HepG2 (cell line): ENCODE data around the gene CXCR5. TPM values are rescaled to one million over a fixed set of nuclear protein-coding genes. Genes with fewer than 3 reads are reported as not detected.

Experiments
- ATAD3A ChIP-seq: sonication (generic); formaldehyde crosslinking; IDR thresholded peaks from 2 replicates; pipeline ENCODE4 v1.4.0; 2020; ENCODE audit warnings: missing genetic modification reagents
- ELF1 ChIP-seq: sonication (generic); formaldehyde crosslinking; IDR thresholded peaks from 2 replicates; pipeline ENCODE4 v1.4.0; 2020; ENCODE audit warnings: missing genetic modification reagents
- FOSL2 ChIP-seq: sonication (generic); formaldehyde crosslinking; IDR thresholded peaks from 2 replicates; pipeline ENCODE4 v1.4.0; 2020; ENCODE audit warnings: missing genetic modification reagents
- SIN3A ChIP-seq: IDR thresholded peaks from 2 replicates; pipeline ENCODE4 v1.6.1; 2011; ENCODE audit warnings: low read depth, mild to moderate bottlenecking, control low read depth, low read length, borderline replicate concordance
- TAF1 ChIP-seq: sonication (generic); formaldehyde crosslinking; IDR thresholded peaks from 2 replicates; pipeline ENCODE4 v1.4.0; 2020; ENCODE audit warnings: missing genetic modification reagents
- YEATS4 ChIP-seq: sonication (generic); formaldehyde crosslinking; IDR thresholded peaks from 2 replicates; pipeline ENCODE4 v1.4.0; 2020; ENCODE audit warnings: missing genetic modification reagents, borderline replicate concordance
- ZNF589 ChIP-seq: sonication (generic); formaldehyde crosslinking; conservative IDR thresholded peaks from 2 replicates; pipeline ENCODE4 v1.8.0; 2022; ENCODE audit warnings: mild to moderate bottlenecking, moderate library complexity, missing genetic modification reagents
- ZNF652 ChIP-seq: IDR thresholded peaks from 2 replicates; pipeline ENCODE4 v1.6.1; 2016; ENCODE audit warnings: low read depth, borderline replicate concordance
- ZSCAN29 ChIP-seq: sonication (generic); formaldehyde crosslinking; conservative IDR thresholded peaks from 2 replicates; pipeline ENCODE4 v1.4.0; 2020; ENCODE audit warnings: mild to moderate bottlenecking, missing genetic modification reagents
- polyA plus RNA-seq, 8 experiments: library from polyadenylated mRNA; depleted of rRNA in 3 of 8; stranded (reverse) in 7 of 8; unstranded in 1 of 8; fragments of >200 nt; fragmentation: Illumina TruSeq in 4 of 8; extraction: Trizol in 4 of 8; gene quantifications; 2 replicates each; pipeline versions ENCODE4 v1.2.1 to v1.2.3, GENCODE V29; 2011 to 2016; ENCODE audit warnings: low read depth in 4 of 8, missing spikeins in 1 of 8, mixed read lengths in 1 of 8; ENCODE audit not compliant: insufficient read depth in 1 of 8
- total RNA-seq, 5 experiments: library from RNA; depleted of rRNA; stranded (reverse); fragments of >200 nt; fragmentation: Illumina TruSeq; extraction: Trizol; gene quantifications; 2 replicates each; pipeline ENCODE4 v1.2.3, GENCODE V29; 2016; ENCODE audit warnings: low read depth in 1 of 5
- TF ChIP-seq, protein P1 (sequence below): sonication (generic); formaldehyde crosslinking; IDR thresholded peaks from 2 replicates; pipeline ENCODE4 v1.4.0; 2020; ENCODE audit warnings: missing genetic modification reagents
- TF ChIP-seq, protein P2 (sequence below): fragments of 450-650 bp; IDR thresholded peaks from 2 replicates; pipeline ENCODE4 v1.6.1; 2017
- TF ChIP-seq, protein P3 (sequence below): sonication (generic); formaldehyde crosslinking; IDR thresholded peaks from 2 replicates; pipeline ENCODE4 v1.4.0; 2020; ENCODE audit warnings: missing genetic modification reagents
- TF ChIP-seq, protein P4 (sequence below): sonication (generic); formaldehyde crosslinking; IDR thresholded peaks from 2 replicates; pipeline ENCODE4 v1.4.0; 2020; ENCODE audit warnings: missing genetic modification reagents
- TF ChIP-seq, protein P5 (sequence below): sonication (generic); formaldehyde crosslinking; IDR thresholded peaks from 2 replicates; pipeline ENCODE4 v1.5.1; 2020; ENCODE audit warnings: missing genetic modification reagents, mild to moderate bottlenecking, borderline replicate concordance
- TF ChIP-seq, protein P6 (sequence below): sonication (generic); formaldehyde crosslinking; conservative IDR thresholded peaks from 2 replicates; pipeline ENCODE4 v1.8.0; 2022; ENCODE audit warnings: mild to moderate bottlenecking, moderate library complexity, missing genetic modification reagents

Gene CXCR5
- total and polyA plus RNA-seq, 2 of the 13 experiments (the other 11 are each of a cell fraction or from before 2014, with no cell fraction given): not detected

DNA sequence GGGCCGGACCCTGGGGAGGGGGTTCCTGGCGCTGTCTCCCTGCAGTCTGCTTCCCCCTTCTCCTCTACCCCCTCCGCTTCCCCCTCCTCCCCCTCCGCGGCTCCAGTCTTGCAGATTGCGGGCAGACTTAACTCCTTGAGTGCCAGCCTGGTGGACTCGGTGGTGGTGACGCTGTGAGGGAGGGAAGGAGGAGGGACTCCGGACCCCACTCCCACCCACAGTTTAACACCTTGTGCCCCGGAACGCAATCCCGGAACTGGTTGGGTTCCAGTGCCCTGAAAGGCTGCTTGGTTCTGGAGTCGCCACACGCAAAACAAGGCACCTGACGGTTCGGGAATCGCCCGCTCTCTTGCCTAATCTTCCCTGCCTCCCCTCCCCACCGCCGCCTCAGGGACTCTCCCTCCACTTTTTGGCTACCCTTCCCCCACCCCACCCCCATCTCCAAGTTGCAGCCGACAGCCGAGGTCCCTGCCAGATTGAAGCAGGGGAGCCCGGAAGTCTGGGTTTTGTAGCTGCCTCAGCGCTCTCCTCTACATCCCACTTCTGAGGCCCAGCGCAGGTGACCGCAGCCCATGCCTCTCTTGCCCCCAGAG, 45.9 kb downstream of the CXCR5 start (continued):
- TF ChIP-seq, protein P1, sequence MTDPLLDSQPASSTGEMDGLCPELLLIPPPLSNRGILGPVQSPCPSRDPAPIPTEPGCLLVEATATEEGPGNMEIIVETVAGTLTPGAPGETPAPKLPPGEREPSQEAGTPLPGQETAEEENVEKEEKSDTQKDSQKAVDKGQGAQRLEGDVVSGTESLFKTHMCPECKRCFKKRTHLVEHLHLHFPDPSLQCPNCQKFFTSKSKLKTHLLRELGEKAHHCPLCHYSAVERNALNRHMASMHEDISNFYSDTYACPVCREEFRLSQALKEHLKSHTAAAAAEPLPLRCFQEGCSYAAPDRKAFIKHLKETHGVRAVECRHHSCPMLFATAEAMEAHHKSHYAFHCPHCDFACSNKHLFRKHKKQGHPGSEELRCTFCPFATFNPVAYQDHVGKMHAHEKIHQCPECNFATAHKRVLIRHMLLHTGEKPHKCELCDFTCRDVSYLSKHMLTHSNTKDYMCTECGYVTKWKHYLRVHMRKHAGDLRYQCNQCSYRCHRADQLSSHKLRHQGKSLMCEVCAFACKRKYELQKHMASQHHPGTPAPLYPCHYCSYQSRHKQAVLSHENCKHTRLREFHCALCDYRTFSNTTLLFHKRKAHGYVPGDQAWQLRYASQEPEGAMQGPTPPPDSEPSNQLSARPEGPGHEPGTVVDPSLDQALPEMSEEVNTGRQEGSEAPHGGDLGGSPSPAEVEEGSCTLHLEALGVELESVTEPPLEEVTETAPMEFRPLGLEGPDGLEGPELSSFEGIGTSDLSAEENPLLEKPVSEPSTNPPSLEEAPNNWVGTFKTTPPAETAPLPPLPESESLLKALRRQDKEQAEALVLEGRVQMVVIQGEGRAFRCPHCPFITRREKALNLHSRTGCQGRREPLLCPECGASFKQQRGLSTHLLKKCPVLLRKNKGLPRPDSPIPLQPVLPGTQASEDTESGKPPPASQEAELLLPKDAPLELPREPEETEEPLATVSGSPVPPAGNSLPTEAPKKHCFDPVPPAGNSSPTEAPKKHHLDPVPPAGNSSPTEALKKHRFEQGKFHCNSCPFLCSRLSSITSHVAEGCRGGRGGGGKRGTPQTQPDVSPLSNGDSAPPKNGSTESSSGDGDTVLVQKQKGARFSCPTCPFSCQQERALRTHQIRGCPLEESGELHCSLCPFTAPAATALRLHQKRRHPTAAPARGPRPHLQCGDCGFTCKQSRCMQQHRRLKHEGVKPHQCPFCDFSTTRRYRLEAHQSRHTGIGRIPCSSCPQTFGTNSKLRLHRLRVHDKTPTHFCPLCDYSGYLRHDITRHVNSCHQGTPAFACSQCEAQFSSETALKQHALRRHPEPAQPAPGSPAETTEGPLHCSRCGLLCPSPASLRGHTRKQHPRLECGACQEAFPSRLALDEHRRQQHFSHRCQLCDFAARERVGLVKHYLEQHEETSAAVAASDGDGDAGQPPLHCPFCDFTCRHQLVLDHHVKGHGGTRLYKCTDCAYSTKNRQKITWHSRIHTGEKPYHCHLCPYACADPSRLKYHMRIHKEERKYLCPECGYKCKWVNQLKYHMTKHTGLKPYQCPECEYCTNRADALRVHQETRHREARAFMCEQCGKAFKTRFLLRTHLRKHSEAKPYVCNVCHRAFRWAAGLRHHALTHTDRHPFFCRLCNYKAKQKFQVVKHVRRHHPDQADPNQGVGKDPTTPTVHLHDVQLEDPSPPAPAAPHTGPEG: no peak
- TF ChIP-seq, protein P2, sequence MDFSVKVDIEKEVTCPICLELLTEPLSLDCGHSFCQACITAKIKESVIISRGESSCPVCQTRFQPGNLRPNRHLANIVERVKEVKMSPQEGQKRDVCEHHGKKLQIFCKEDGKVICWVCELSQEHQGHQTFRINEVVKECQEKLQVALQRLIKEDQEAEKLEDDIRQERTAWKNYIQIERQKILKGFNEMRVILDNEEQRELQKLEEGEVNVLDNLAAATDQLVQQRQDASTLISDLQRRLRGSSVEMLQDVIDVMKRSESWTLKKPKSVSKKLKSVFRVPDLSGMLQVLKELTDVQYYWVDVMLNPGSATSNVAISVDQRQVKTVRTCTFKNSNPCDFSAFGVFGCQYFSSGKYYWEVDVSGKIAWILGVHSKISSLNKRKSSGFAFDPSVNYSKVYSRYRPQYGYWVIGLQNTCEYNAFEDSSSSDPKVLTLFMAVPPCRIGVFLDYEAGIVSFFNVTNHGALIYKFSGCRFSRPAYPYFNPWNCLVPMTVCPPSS: no peak
- TF ChIP-seq, protein P3, sequence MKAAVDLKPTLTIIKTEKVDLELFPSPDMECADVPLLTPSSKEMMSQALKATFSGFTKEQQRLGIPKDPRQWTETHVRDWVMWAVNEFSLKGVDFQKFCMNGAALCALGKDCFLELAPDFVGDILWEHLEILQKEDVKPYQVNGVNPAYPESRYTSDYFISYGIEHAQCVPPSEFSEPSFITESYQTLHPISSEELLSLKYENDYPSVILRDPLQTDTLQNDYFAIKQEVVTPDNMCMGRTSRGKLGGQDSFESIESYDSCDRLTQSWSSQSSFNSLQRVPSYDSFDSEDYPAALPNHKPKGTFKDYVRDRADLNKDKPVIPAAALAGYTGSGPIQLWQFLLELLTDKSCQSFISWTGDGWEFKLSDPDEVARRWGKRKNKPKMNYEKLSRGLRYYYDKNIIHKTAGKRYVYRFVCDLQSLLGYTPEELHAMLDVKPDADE (CRISPR knock-in tag): no peak
- TF ChIP-seq ELF1 (CRISPR knock-in tag): 0 out of 2 replicates have a peak, but pooled peaks have one; percentile 43
- TF ChIP-seq FOSL2: no peak
- TF ChIP-seq, protein P4, sequence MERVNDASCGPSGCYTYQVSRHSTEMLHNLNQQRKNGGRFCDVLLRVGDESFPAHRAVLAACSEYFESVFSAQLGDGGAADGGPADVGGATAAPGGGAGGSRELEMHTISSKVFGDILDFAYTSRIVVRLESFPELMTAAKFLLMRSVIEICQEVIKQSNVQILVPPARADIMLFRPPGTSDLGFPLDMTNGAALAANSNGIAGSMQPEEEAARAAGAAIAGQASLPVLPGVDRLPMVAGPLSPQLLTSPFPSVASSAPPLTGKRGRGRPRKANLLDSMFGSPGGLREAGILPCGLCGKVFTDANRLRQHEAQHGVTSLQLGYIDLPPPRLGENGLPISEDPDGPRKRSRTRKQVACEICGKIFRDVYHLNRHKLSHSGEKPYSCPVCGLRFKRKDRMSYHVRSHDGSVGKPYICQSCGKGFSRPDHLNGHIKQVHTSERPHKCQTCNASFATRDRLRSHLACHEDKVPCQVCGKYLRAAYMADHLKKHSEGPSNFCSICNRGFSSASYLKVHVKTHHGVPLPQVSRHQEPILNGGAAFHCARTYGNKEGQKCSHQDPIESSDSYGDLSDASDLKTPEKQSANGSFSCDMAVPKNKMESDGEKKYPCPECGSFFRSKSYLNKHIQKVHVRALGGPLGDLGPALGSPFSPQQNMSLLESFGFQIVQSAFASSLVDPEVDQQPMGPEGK (CRISPR knock-in tag): peak; percentile 48; the same call in 1 of the 2 replicates
- peak; percentile 6; the same call in 1 of the 2 replicates for TF ChIP-seq TAF1
- TF ChIP-seq SIN3A: 0 out of 2 replicates have a peak, but pooled peaks have one; percentile 47
- no peak for TF ChIP-seq YEATS4 (CRISPR knock-in tag)
- peak; percentile 96 for TF ChIP-seq ZNF652 (CRISPR knock-in tag)
- TF ChIP-seq, protein P5, sequence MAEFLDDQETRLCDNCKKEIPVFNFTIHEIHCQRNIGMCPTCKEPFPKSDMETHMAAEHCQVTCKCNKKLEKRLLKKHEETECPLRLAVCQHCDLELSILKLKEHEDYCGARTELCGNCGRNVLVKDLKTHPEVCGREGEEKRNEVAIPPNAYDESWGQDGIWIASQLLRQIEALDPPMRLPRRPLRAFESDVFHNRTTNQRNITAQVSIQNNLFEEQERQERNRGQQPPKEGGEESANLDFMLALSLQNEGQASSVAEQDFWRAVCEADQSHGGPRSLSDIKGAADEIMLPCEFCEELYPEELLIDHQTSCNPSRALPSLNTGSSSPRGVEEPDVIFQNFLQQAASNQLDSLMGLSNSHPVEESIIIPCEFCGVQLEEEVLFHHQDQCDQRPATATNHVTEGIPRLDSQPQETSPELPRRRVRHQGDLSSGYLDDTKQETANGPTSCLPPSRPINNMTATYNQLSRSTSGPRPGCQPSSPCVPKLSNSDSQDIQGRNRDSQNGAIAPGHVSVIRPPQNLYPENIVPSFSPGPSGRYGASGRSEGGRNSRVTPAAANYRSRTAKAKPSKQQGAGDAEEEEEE (CRISPR knock-in tag): no peak
- TF ChIP-seq, protein P6, sequence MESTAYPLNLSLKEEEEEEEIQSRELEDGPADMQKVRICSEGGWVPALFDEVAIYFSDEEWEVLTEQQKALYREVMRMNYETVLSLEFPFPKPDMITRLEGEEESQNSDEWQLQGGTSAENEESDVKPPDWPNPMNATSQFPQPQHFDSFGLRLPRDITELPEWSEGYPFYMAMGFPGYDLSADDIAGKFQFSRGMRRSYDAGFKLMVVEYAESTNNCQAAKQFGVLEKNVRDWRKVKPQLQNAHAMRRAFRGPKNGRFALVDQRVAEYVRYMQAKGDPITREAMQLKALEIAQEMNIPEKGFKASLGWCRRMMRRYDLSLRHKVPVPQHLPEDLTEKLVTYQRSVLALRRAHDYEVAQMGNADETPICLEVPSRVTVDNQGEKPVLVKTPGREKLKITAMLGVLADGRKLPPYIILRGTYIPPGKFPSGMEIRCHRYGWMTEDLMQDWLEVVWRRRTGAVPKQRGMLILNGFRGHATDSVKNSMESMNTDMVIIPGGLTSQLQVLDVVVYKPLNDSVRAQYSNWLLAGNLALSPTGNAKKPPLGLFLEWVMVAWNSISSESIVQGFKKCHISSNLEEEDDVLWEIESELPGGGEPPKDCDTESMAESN (CRISPR knock-in tag): 0 out of 2 replicates have a peak, but pooled peaks have one; percentile 14
- TF ChIP-seq ATAD3A: no peak
- TF ChIP-seq ZNF589 (CRISPR knock-in tag): 0 out of 2 replicates have a peak, but pooled peaks have one; percentile 9
- TF ChIP-seq ZSCAN29 (CRISPR knock-in tag): no peak
